Measurements from ENCODE around the gene SDF4.

- TF ChIP-seq CTCF (IDR thresholded peaks at IDR 0.05): no peak
- TF ChIP-seq POLR2A (IDR thresholded peaks at IDR 0.05): no peak
- no peak for TF ChIP-seq POLR2AphosphoS5 (IDR thresholded peaks at IDR 0.05; ENCODE audit: insufficient read depth in 1 of 2, low read depth in 1 of 2)
Measured at GRCh38 chr1:1244192-1244811, 12.5 kb upstream of the SDF4 start.

Measured in vagina (tissue), 2 donors.